Measurements from ENCODE around the gene PHYKPL.
"Not testable (repeated sequence)": the region's sequence is repeated elsewhere in the genome, so short reads cannot be mapped to it uniquely, and the experiment has no call there.

PHYKPL gene

GRCh38 chr5:178239626-178240301 lies 7.2 kb upstream of the PHYKPL start:
- DNase-seq (ENCODE audit: low spot score) = not testable (repeated sequence)

DNA sequence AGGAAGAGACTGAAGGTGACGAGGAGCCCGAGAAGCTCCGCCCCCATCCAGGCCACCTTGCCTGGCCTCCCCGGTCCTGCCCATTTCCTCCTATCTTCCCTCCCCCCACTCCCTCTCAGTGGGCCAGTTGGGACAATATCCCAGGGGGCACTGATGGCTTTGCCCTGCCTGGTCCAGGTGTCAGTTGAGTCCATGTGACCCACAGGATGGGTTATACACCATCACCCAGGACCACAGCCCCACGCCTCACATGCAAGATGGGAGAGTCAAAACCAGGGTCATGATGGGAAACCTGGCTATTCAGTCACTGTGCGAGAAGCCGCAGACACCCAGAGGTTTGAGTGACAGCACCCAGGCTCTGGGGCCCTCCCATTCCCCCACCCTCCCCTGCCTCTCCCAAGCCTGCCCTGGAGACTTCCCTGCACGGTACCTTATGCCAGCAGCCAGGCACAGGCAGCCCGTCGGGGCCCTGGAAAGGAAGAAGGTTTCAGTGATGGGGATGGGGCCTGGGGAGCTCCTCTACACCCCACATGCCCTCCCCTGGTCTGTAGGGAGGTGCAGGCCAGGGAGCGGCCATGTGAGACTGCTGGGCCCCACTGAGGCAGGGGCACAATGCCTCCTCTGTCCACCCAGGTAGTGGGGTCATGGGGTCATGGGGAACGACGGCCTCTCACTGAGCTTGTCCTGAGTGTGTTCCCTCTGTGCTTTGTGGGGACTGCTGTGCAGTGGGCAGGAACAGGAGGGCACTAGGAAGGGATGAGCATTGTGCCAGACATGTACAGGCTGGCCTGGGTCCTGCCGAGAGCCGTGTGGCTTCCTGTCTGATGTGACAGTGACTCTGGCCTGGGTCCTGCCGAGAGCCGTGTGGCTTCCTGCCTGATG lies 6.3 kb upstream of the PHYKPL start:
- DNase-seq (ENCODE audit: low spot score) = no peak

GRCh38 chr5:178238313-178238635 lies 5.7 kb upstream of the PHYKPL start:
- no peak for DNase-seq (ENCODE audit: low spot score)

- no peak for DNase-seq (ENCODE audit: low spot score)
These were observed 5.1 kb upstream of the PHYKPL start for GRCh38 chr5:178237431-178238312.

- no peak for DNase-seq (ENCODE audit: low spot score)
These were observed 4.1 kb upstream of the PHYKPL start for GRCh38 chr5:178236679-178237078.

DNA sequence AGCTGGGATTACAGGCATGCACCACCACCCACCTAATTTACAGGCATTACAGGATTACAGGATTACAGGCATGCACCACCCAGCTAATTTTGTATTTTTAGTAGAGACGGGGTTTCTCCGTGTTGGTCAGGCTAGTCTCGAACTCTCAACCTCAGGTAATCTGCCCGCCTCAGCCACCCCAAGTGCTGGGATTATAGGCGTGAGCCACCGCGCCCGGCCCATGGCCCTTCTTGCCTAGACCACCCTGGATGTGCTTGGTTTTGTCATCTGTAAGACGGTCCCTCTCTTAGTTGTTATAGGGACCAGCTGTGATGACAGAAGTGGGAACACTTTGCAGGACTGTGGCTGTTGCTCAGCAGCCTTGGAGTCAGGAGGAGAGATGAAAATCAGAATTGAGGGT lies 3.5 kb upstream of the PHYKPL start:
- DNase-seq (ENCODE audit: low spot score) = no peak

DNA sequence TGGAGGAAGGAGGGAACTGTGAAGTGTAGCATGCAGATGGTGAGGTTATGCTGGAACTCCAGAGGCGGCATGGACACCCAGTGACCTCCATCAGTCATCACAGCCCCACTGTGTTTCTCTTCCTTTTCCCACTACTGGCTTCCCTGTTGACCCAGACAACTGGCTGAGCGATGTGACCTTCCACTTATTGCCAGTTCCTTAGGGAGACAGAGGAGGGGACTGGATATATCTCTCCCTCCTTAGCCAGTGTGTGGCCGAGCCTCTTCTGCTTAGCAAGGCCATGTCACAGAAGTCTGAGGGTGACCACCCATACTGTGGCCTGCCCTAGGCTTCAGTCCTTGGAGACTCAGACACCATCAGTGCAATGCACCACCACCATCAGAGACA lies 3.0 kb upstream of the PHYKPL start:
- DNase-seq (ENCODE audit: low spot score) = no peak

DNA sequence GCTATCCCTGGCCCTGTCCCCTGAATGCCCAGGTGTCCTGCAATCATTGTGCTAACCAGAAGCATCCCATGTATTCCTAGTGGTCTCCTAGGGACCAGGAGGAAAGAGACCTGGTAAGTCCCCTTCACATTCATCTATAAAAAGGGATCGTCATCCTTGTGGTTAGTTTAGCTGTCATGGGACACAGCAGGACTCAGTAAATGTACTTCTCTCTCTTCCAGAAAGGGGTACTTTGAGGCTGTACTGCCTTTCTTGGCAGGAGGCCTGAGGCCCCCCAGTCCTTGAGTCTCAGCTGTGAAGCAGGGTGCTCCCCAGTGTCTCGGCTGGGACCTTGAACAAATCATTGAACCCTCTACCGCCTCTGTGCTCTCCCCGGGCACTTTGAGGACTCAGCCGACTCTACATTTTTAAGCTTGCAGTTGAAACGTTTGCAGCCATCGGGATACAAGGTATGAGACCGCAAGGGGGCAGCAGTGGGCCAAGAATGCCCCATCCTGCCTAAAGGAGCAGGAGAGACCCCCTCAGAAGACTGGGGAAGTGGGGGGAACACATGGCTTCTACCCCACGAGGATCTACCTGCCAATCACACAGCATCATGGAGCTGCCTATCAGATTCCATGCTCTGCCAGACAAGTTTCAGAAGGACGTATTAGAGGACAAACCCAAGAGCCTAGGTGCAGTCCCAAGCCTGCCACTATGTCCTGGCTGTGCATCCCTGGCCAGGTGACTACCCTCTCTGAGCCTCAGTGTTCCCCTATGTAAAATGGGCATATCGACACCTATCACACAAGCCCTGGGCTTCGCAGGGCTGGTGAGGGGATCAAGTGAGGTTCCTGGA lies 2.4 kb upstream of the PHYKPL start:
- peak; percentile 81 for DNase-seq (ENCODE audit: low spot score)

GRCh38 chr5:178234121-178234749 lies 1.6 kb upstream of the PHYKPL start:
- no peak for DNase-seq (ENCODE audit: low spot score)

DNA sequence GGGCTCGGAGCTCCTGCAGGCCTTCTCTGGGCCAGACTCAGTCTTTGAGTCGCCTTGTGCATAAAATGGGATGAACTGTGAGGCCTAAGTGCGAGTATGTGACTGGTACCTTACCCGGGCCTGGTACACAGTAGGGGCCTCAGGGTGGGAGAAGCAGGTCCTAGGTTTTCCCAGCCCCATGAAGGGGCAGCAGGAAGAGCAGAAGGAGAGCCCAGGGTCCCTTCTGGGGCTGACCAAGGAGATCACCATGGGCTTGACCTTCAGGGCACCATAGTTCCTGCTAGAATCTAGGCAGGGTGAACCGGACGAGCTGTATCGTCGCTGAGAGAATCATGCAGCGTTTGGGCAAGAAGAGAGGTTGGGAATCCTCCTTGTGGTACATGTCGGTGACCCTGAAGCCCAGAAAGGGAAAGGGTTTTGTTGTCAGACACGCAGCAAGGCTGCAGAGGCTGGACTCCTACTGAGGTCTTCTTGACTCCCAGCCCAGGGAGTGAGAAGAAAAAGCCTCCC lies 373 bp upstream of the PHYKPL start:
- DNase-seq (ENCODE audit: low spot score) = no peak

GRCh38 chr5:178231539-178232123 lies 971 bp downstream of the PHYKPL start:
- DNase-seq (ENCODE audit: low spot score) = no peak

DNA sequence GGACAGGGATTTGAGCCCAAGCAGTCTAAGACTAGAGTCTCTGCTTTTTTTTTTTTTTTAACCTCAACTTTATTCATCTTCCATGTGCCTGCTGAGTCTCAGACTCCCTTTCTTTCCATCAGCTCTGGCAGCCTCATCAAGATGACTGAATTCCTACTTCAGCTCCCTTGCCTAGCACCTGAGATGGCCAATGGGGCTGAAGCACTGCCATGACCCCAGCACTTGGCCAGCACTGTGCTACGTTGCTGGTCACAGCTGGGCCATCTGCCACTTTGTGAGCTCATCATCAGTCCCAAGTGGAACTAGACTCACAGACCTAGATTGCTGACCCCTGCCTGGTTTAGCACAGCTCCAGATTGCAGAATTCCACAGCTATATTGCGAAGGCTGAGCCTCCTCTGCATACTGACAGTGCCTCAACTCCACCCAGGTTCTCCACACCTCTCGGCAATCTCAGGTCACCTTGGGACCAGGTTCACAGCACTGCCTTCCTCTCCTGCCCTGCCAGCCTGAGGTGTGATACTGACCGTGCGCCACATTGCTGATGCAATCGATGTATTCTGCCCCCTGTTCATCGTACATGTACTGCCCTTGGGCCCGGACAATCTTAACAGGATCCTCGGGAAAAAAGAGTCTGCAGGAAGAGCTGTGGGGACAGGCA lies 1.6 kb downstream of the PHYKPL start:
- DNase-seq (ENCODE audit: low spot score) = peak; percentile 45

DNA sequence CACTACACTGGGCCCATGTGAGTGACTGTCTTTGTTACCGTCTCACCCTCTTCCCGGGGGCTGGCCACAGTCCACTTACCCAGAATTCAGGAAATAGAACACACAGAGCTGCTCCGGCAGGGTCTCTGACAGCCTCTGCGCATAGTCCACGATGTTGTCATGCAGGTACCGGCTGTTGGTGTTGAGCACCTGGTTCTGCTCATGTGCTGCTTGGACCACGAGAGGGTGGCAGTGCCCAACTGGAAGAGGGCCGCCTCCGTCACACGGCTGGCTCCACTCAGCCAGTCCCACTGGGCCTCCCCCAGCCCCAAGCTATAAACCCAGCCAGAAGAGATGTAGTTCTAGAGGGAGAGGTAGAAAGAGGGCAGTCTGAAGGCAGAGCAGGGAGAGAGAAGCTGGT lies 2.7 kb downstream of the PHYKPL start:
- no peak for DNase-seq (ENCODE audit: low spot score)

DNA sequence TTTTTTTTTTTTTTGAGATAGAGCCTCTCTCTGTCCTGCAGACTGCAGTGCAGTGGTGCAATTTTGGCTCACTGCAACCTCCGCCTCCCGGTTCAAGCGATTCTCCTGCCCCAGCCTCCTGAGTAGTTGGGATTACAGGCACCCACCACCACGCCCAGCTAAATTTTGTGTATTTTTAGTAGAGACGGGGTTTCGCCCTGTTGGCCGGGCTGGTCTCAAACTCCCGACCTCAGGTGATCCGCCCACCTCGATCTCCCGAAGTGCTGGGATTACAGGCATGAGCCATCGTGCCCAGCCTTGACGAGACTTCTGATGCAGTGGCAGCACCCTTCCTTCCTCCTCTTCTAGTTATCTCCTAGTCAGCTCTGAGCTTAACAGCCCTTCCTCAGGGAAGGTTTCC lies 3.5 kb downstream of the PHYKPL start:
- DNase-seq (ENCODE audit: low spot score) = not testable (repeated sequence)

DNA sequence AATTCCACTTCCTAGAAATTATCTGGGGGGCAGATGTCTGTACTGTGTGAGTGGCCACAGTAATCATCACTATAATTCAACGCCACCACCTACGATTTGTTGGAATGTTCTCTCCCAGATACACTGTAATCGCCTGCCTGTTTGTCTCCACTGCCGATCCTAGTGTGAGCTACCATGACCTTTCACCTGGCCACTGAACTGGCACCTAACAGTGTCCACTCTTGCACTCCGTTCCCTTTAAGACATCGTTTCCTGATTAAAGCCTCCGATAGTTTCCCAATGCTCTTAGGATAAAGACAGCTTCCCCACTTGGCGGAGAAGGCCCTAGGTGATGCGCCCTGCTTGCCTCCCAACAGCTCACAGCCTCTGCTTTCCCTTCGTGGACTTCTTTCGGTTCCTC lies 4.0 kb downstream of the PHYKPL start:
- no peak for DNase-seq (ENCODE audit: low spot score)

- DNase-seq (ENCODE audit: low spot score) = no peak
These were observed 4.7 kb downstream of the PHYKPL start for GRCh38 chr5:178227929-178228328.

GRCh38 chr5:178227138-178227659 lies 5.4 kb downstream of the PHYKPL start:
- no peak for DNase-seq (ENCODE audit: low spot score)

DNA sequence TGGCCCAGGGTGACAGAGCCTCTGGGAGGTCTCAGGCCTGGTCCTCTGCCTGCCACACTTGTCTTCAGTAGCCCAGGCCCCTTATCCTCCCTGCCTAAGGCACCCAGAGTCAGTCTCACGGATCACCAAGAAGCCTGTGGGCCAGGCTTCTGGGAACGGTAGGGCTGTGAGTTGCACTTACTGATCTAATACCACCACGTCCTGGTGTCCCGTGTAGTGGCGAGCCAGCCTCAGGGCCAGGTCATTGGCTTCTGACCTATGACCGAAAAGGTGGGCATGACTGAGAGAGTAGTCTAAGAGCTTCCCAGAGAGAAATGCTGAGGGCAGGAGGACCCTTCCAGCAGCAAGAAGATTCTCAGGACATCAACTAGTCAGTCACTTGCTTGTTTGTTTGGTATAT lies 7.4 kb downstream of the PHYKPL start:
- DNase-seq (ENCODE audit: low spot score) = no peak

- DNase-seq (ENCODE audit: low spot score) = no peak
These were observed 8.2 kb downstream of the PHYKPL start for GRCh38 chr5:178224403-178224802.

- DNase-seq (ENCODE audit: low spot score) = no peak
These were observed 8.7 kb downstream of the PHYKPL start for GRCh38 chr5:178223828-178224335.
